HG02943 (cell line): ENCODE results near the gene PCBP3.

Experiments used
- ATAC-seq: cut with Tn5 transposase; IDR thresholded peaks from one replicate; pipeline ENCODE4 v1.9.1; 2021; ENCODE audit warnings: mild to moderate bottlenecking, low read depth, moderate library complexity; ENCODE audit not compliant: unreplicated experiment

Gene PCBP3

GRCh38 chr21:45747233-45747766, 103.8 kb downstream of the PCBP3 start:
- ATAC-seq: no peak

GRCh38 chr21:45747802-45748445, 104.4 kb downstream of the PCBP3 start:
- ATAC-seq: no peak

GRCh38 chr21:45748593-45748992, 105.1 kb downstream of the PCBP3 start:
- ATAC-seq: no peak

- ATAC-seq: no peak
Measured at GRCh38 chr21:45749974-45750373, 106.4 kb downstream of the PCBP3 start.

GRCh38 chr21:45750936-45751335, 107.4 kb downstream of the PCBP3 start:
- no peak for ATAC-seq

- no peak for ATAC-seq
Measured at GRCh38 chr21:45753445-45753844, 109.9 kb downstream of the PCBP3 start.

GRCh38 chr21:45756029-45756428, 112.5 kb downstream of the PCBP3 start:
- no peak for ATAC-seq

- no peak for ATAC-seq
Measured at GRCh38 chr21:45756669-45757068, 113.1 kb downstream of the PCBP3 start.

GRCh38 chr21:45761704-45762103, 118.2 kb downstream of the PCBP3 start:
- no peak for ATAC-seq

GRCh38 chr21:45763074-45763473, 119.5 kb downstream of the PCBP3 start:
- ATAC-seq: no peak

GRCh38 chr21:45763506-45763905, 120.0 kb downstream of the PCBP3 start:
- no peak for ATAC-seq

GRCh38 chr21:45764792-45765191, 121.3 kb downstream of the PCBP3 start:
- ATAC-seq: no peak

- no peak for ATAC-seq
Measured at GRCh38 chr21:45765375-45765774, 121.8 kb downstream of the PCBP3 start.

GRCh38 chr21:45766055-45766454, 122.5 kb downstream of the PCBP3 start:
- no peak for ATAC-seq

GRCh38 chr21:45766501-45766900, 123.0 kb downstream of the PCBP3 start:
- ATAC-seq: no peak

- ATAC-seq: no peak
Measured at GRCh38 chr21:45767071-45768006, 123.8 kb downstream of the PCBP3 start.

- ATAC-seq: no peak
Measured at GRCh38 chr21:45768011-45768739, 124.7 kb downstream of the PCBP3 start.

- ATAC-seq: no peak
Measured at GRCh38 chr21:45768740-45769048, 125.2 kb downstream of the PCBP3 start.

GRCh38 chr21:45769294-45769693, 125.8 kb downstream of the PCBP3 start:
- no peak for ATAC-seq

- ATAC-seq: no peak
Measured at GRCh38 chr21:45769896-45770295, 126.4 kb downstream of the PCBP3 start.

GRCh38 chr21:45772180-45772579, 128.7 kb downstream of the PCBP3 start:
- ATAC-seq: no peak
